Mucosa of gallbladder (tissue), 1 donor: ENCODE results near the gene PSAPL1. TPM values are rescaled to one million over a fixed set of nuclear protein-coding genes. Genes with fewer than 3 reads are reported as not detected.
"Not testable (repeated sequence)": the region's sequence is repeated elsewhere in the genome, so short reads cannot be mapped to it uniquely, and the experiment has no call there.

Experiments
- DNase-seq: peaks from one replicate; pipeline ENCODE4 v3.0.0-alpha.2; 2020; ENCODE audit warnings: low spot score
- total RNA-seq: library from RNA; stranded (reverse); gene quantifications from one replicate; pipeline ENCODE4 v1.2.1, GENCODE V29; 2021
- donor health status: DM: no; HTN: no; CAD: no.

Gene PSAPL1
- total RNA-seq, 1 donor from 2014 or later = not detected

DNA sequence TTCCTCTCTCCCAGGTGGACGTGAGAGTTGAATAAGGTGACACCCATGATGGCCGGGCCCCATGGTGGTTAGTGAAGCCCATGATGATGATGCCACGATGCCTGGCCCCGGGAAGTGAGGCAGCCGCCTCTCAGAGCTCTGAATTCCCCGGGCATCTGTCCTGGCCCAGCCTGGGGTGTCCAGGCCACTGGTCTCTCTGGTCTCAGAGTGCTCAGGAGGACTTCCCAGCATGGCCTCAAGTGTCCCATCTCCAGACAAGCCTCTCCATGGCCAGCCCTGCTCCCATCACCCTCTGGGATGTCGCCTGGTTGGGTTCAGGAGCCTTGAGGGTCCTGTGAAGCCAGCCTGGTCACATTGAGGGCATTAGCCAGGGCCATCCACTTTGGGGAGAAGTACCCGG is 24.7 kb upstream of the PSAPL1 start:
- no peak for DNase-seq

DNA sequence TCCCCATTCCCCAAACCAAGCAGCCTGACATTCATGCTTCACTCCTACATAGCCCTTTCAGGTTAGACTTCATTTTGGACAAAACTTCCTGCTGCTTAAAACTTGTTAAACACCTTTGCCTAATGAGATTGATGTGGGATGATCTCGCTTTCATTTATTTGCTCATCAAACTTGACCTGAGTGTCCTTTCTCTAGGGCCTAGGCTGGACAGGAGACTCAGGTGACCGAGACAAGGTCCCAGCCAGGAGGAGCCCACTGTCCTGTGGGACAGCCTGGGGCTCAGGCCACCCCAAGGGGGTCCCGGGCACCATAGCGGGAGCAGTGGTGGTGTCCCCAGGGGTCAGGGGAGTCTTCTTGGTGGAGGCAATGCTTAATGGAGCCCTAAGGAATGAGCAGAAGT is 23.7 kb upstream of the PSAPL1 start:
- no peak for DNase-seq

DNA sequence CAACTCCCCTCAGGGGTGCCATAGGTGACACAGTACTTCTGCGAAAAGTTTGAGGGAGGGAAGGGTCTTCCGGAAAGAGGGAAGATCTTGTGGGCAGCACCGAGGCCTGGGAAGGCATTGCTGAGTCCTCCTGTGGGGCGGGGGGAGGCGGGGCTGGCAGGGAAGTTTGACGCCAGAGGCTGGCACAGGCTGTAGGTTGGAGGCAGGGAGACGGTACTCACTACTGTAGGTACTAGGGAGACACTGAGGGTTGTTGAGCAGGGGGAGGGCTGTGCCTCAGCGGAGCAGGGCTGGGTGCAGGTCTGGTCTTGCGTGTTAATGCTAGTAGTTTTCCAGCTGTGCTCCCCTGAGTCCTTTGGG is 23.3 kb upstream of the PSAPL1 start:
- DNase-seq = no peak

DNA sequence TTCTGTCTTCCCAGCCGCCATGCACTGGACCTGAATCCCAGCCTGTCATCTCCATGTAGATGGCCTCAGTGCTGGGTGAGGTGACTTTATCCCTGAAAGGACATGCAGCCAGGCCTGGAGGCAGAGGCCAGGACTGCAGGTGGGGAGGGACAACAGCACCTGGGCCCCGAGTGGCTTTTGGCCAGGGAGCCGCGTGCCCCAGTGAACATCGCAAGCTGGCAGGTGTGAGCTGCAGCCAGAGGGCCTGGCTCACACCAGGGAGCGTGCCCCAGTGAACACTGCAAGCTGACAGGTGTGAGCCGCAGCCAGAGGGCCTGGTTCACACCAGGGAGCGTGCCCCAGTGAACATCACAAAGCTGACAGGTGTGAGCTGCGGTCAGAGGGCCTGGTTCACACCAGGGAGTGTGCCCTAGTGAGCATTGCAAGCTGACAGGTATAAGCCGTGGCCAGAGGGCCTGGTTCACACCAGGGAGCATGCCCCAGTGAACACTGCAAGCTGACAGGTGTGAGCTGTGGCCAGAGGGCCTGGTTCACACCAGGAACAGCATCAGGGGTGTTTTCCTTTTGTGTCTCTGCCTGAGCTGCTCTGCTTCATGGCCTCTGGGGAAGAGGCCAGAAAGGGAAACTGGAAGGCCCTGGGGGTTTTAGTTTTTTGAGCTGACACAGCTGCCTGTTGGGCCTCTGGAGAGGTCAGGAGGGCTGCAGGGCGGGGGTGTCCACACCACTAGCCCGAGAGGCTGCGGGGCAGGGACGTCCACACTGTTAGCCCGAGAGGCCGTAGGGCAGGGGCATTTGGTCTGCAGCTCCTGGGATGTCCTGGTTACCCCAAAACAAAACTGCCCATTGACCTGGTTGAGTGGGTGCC is 22.7 kb upstream of the PSAPL1 start:
- no peak for DNase-seq

DNA sequence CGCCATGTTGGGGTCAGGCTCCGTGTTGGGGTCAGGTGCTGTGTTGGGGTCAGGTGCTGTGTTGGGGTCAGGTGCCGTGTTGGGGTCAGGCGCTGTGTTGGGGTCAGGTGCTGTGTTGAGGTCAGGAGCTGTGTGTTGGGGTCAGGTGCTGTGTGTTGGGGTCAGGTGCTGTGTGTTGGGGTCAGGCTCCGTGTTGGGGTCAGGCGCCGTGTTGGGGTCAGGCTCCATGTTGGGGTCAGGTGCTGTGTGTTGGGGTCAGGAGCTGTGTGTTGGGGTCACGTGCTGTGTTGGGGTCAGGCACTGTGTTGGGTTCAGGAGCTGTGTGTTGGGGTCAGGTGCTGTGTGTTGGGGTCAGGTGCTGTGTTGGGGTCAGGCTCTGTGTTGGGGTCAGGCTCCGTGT is 18.1 kb upstream of the PSAPL1 start:
- not testable (repeated sequence) for DNase-seq

DNA sequence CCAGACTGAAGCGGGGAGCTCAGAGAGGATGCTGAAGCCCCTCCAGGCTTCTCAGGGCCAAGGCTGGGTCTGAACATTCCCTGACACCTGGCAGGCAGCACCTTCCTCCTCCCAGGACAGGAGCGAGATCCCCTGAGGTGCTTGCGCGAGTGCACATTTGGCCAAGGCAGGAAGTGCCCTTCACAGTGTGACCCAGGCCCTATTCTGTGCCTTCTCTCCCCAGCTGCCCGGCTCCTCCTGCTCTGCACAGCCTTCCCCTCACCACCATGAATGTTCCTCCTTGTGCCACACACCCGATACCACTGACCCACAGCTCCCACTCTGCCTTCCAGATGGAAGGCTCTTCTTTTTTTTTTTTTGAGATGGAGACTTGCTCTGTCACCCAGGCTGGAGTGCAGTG is 17.1 kb upstream of the PSAPL1 start:
- no peak for DNase-seq

DNA sequence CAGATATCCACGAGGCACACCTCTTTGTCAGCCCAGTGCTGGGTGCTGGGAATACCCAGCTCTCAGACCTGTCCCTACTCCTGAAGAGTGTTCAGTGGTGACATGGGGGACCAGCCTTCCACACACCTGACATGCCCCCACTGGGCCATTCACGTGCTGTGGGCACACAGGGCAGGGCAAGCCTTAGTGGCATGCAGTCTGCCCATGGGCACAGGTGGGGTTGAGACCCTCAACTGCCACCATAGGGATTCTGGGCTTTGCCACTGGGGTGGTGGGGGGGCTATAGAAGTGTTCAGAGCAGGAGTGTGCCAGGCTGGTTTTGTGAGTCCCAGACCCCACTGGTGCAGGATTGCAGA is 16.7 kb upstream of the PSAPL1 start:
- no peak for DNase-seq

DNA sequence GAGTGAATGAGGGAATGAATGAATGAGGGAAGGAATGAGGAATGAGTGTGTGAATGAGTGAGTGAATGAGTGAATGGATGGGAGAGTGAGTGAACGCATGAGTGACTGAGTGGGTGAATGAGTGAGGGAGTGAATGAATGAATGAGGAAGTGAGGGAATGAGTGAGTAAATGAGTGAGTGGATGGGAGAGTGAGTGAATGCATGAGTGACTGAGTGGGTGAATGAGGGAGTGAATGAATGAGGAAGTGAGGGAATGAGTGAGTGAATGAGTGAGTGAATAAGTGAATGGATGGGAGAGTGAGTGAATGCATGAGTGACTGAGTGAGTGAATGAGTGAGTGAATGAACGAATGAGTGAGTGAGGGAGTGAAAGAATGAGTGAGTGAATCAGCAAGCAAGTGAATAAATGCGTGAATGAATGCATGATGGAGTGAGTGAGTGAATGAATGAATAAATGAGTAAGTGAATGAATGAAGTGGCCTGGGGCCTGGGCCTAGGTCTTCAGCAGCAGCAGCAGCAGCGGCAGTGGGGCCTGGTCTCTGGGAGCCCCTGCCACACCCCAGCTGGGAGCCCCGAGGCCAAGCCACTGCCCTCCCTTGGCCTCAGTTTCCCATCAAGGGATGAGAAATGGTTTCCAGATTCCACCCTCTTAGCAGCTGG is 16.2 kb upstream of the PSAPL1 start:
- DNase-seq = no peak

DNA sequence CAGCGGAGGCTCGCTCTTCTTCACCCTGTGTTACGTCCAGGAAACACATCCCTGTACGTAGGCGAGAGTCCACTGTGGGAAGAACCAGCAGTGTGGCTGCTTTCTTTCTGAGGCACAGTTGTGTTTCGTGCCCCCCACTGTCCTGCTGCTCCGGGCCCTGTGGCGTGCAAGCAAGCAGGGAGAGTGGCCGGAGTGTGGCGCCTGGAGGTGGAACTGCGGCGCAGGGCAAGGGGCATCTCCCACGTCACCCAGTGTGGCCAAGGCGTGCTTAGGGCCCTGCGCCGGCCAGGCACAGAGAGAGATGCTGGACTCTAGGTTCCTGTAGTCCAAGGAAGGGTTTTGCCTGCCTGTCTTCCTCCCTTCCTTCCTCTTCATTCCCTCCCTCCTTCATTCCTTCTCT is 13.3 kb upstream of the PSAPL1 start:
- DNase-seq = no peak

DNA sequence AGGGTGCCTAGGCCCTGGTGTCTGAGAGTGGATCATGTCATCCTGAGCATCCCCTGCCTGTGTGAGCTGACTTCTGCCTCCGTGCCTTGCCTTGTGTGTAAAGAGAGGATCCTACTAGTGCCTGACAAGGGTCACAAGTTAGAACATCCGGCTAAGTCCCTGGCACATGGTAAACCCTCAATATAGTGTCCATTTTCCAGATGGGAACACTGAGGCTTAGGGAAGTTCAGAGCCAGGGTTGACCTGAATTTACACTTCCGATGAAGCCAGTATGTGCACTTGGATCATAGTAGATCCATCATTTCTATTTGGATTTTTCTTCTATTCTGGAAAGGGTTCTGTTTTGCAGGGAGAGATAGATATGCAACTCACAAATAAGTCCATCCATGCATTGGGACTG is 12.5 kb upstream of the PSAPL1 start:
- no peak for DNase-seq

DNA sequence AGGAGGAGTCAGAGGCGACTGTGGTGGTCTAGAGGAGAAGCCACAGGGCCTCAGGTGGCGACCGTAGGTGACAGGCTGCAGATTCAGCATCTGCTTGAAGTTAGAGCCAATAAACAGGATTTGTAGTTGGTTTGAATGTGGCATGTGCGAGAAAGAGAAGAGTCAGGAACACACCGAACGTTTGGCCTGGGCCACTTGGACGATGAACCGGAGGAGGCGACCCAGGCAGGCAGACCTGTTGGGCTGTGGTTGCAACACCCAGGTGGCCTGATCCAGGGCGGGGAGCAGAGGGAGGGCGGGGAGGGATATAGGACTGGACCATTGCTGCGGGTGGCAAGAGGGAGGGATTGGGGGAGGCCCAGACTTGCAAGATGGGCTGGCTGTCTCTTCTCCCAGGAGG is 10.0 kb upstream of the PSAPL1 start:
- DNase-seq = no peak

DNA sequence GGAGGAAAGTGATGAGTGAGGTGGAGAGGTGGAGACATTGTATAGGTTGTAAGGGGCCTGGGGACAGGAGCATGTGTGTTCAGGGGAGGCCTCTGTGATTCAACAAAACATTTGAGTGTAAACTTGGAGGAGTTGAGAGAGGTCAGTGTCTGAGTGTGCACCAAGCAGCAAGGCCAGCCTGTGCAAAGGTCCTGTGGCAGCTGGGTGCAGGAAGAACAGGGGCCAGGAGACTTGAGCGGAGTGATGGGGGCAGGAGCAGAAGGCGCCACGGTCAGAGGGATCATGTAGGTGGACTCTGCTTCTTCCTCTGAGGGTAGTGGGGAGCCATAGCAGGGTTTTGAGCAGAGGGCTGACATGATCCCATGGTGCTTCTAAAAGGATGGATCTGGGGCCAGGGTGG is 9.6 kb upstream of the PSAPL1 start:
- no peak for DNase-seq

DNA sequence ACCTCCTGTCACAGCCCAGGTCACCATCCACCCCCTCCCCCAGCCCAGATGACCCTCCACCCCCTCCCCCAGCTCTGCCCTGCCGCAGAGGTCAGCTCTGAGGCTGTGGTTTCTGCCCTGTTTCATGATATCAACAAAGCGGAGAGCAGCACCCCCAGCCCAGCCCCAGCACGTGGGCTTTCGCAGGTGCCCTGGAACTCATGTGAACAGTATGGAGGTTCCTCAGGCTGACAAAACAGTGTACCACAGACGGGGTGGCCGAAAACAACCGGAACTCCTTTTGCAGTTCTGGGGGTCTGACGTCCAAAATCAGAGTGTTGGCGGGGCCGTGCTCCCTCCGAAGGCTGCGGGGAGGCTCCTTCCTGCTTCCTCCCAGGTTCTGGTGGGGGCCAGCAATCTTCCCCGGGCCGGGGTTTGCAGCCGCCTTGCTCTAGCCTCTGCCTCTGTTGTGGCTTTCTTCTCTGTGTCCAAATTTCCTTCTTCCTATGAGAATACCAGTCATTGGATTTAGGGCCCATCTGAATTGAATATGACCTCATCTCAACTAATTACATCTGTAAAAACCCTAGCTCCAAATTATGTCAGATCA is 7.9 kb upstream of the PSAPL1 start:
- no peak for DNase-seq

DNA sequence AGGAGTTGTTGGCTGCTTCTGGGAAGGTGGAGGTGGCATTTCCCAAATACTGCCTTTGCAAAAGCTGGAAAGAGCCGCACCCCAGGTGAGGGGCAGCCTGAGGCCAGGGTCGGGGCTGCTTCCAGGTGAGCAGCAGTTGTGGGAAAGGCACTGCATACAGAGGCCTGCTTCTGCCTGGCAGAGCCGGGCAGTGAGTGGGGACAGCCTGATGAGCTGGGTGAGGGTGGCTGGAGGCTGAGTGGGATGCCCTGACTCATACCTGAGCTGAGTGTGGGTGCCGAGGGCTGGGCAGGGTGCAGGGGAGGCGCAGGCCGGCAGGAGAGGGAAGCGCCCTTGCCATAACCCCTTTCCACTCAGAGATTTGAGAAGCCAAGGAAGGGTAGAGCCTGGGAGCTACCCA is 6.5 kb upstream of the PSAPL1 start:
- no peak for DNase-seq

DNA sequence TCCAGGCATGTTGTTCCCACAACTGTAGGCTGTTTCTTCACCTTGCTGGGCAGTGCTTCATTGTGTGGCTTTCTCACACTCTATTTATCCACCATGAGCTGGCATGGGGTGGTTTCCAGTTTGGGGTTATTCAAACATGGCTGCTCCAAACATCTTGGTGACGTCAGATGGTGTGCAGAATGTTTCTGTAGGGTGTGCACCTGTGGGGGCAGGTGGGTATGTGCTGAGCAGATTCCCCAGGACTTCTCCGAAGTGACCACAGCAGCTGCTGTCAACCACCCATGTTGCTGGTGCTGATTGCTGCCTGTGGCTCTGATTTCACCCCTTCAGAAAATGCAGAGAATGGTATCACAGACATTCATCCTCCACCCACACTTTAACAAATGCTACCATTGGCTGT is 5.0 kb upstream of the PSAPL1 start:
- DNase-seq = no peak

DNA sequence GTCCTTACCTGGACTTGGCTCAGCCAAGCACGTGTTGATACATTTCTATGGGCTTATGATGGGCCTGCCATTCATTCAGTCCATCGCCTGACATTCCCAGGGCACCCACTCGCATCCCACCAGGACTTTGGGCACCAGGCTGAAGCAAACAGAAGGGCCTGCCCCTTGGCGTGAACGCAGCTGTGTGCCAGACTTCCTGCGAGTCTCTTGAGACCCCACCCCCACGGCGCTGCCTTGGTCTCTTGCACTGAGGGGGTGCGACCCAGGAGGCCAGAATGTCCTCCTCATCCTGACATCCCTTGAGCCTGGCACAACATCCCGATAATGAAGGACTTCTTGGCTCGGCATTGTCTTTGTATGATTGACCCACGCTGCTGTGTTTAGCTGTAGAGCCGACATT is 1.5 kb upstream of the PSAPL1 start:
- no peak for DNase-seq

DNA sequence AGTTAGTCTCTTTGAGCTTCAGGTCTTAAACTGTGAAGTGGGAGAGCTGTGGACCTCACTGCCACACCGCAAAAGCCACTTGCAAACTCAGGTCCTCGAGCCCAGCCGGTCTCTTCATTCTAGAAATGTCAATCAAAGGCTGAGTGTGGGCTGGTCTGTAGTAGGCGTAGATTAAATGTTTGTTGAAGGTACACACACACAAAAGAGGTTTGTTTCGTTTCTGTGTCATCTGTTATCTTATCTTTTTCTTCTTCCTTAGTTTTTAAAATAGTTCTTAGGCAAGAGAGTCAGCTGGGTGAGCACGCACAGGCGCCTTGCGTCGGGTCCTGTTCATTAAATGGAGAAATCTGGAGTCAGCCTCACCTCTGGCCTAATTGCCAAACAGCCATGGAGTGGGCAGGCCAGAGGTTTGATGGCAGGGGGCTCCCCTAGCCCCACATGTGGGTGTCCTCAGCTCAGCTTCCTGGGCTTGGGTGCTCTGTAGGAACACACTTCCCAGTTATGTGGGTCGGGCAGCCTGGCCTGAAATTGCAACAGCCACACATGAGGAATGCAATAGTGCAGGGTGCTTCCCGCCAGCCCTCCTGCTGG is 836 bp upstream of the PSAPL1 start:
- DNase-seq = no peak

DNA sequence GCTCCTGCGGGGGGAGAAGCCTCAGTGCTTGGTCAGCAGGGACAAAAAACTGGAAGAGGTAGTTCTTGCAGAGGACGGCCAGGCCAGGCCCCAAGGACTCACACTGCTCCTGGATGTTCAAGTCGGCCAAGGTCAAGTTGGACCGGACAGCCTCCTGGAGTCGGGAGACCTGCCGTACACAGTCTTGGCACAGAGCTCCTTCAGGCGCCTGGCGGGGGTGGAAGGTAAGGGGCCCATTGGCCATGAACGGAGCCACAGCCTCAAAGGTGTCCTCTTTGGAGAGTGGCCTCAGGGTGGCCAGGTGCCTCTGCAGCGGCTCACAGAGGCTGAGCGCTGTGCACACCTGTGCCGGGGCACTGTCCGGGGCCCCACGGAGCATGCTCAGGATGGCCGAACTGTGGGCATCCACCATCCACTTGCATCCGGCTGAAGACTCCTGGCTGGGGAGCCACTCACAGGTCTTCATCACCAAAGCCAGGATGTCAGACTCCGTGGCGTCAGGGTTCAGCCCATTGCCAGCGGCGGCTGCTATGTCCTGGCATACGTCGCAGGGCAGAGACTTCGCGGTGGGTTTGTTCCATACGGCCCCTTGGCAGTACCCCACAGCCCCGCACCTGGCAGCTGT is 477 bp downstream of the PSAPL1 start:
- no peak for DNase-seq

DNA sequence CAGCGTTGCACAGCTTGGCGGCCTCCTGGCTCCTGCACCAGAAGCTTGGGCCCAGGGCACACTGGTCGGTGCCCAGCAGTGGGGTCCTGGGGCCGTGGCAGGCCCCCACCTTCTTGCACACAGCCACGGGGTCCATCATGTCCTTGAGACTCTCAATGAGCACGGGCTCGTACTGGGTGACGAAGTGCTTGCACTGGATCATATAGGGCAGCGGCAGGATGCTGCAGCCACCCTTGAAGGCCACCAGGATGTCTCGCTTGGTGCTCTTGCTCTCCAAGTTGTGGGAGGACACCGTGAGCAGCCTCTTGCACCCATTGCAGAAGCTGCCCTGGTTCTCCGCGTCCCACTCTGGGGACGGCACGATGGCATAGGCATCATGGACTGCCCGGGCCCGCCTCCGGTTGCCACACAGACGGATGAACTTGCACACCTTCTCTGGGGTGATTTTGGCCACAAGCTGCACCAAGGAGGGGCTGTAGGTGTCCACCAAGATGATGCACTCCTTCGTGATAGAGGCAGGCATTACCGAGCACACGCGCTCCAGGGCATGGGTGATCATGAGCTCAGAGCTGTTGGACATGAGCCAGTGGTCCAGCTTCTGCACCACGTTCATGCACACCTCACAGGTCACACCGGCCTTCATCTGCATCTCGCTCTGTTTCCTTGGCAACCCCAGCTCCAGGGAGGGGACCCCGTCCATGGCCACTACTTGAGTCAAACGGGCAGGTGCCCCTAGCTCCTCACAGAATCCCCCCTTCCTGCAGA is 1.2 kb downstream of the PSAPL1 start:
- no peak for DNase-seq

DNA sequence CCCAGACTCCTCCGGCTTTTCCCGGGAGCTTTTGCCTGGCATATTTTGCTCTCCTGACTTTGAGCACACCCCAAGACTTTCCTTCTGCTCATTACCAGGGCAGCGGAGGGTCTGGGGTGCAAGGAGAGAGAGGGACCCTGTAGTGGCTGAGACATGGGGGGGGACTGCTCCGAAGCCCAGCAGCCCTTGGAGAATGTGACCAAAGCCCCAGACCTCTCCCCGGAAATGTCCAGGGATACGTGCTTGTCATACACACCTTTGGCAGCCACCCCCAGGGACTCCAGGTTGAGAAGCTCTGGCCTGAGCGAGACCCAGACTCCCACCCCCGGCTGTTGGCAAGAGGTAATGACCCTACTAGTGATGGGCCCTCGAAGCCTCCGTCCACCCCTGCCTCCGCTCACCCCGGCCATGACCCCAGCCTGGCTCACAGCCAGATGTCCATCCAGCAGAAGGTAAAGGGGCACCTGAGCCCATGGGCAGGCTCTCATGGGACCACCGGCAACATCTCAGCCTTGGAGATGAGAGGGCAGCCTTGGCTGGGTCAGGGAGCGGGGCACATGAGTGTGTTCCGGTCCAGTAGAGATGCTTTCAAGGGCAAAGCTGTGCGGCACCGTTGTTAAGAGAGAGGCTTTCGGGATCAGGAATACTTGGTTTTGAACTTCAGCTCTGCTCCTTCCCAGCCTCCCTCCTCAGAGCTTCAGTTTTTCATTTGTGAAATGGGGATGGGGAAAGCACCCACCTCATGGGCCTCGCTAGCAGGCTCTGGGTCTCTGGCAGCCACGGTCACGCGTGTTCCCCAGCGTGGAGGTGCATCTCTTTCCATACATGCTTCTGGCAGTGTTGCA is 2.0 kb downstream of the PSAPL1 start:
- no peak for DNase-seq
